GM18858 (cell line): ENCODE results near the gene IGSF6.
A peak's percentile ranks its signal among the peaks of the same experiment; 100 is the strongest.
"Not testable (repeated sequence)": the region's sequence is repeated elsewhere in the genome, so short reads cannot be mapped to it uniquely, and the experiment has no call there.

Experiments
- ATAC-seq: cut with Tn5 transposase; IDR thresholded peaks from one replicate; pipeline ENCODE4 v1.9.1; 2021; ENCODE audit not compliant: unreplicated experiment

Gene IGSF6

DNA sequence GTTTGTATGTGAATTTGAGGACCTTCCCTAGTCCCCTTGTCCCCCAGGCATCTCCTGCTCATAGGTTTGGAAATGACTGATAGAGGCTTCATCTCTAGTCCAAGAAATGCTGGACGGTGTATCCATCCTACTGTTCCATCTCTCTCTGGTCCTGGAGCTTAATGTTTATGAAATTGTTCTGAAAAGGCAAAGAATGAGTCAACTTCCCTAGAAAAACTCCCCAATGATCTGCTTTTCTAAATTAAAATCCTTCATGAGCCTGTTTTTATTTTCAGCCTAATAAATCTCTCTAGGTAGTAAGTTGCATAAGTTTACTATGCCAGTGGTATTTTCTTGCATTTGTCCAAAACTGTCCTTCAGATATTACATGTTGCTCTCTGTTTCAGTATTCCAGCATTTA is 2.1 kb upstream of the IGSF6 start:
- no peak for ATAC-seq

DNA sequence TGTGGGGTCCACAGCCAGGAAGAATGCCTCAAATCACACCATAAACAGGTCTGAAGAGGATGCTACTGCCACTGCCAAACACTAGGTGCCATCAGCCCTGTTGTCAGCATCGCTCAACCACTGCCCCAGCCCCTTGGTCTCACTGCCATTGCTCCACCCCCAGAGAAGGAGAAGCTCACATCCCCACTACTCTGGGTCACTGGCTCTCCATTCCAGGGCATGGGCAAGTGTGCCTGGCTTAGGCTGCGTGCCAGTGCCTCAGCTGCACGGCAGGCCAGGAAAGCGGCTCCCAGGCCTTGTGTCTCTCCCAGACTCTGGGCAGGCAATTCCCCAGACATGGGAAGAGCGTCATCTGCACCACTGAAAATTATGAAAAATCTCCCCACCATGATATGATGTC is 1.2 kb upstream of the IGSF6 start:
- no peak for ATAC-seq

- ATAC-seq, result no peak
These were observed 893 bp downstream of the IGSF6 start for GRCh38 chr16:21651515-21651914.

DNA sequence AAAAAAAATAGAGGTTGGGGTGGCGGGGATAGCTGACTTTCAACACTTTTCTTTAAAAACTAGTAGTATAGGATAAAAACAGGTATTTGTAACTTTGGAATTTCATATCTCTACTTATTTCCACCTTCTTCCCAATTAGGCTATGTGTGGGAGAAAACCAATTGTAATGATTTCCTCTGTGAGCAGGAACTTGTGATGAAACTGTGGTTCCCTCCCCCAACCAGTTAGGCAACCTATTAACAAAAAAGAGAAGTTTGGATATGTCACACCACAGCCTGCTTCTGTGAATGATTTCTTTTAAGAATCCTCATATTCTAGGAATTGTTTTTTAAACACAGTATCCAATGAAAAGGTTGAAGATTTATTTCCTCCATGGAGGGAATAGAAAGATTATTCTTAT is 1.9 kb downstream of the IGSF6 start:
- no peak for ATAC-seq

GRCh38 chr16:21649826-21650406 is 2.5 kb downstream of the IGSF6 start:
- ATAC-seq, result not testable (repeated sequence)

GRCh38 chr16:21647562-21648164 is 4.7 kb downstream of the IGSF6 start:
- ATAC-seq, result no peak

- ATAC-seq, result peak; percentile 78
These were observed 5.5 kb downstream of the IGSF6 start for GRCh38 chr16:21646721-21647561.

DNA sequence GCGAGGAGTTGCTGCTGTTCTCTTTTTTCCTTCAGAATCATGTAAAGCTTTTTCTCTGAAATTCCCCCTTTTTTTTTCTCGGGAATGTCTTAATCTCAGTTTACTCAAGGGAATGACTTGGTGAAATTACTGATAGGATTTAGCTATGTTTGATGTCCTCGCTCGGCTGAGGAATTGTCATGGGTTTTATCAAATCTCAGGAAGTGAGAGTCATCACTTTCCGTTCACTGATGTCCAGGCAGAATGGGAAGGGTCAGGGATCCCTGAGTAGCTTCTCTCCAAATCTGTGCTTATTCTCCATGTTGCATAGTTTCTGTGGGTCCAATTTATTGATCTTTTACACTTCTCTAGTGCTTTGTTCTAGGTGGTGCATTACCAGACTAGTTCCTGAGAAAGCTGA is 6.3 kb downstream of the IGSF6 start:
- ATAC-seq, result no peak

DNA sequence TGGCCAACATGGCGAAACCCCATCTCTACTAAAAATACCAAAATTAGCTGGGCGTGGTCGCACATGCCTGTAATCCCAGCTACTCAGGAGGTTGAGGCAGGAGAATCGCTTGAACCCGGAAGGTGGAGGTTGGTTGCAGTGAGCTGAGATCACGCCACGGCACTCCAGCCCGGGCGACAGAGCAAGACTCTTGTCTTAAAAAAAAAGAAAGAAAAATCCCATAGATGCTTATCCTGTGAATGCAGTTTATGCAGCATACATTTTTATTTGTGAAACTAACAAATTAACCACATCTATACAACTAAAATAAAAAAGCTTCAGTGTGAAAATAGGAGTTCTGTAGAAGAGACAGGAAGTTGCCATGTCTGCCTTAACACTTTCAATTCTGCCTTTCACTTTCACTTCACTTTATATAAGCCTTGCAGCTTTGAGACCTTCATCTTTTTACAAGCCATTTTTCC is 7.1 kb downstream of the IGSF6 start:
- peak; percentile 32 for ATAC-seq

DNA sequence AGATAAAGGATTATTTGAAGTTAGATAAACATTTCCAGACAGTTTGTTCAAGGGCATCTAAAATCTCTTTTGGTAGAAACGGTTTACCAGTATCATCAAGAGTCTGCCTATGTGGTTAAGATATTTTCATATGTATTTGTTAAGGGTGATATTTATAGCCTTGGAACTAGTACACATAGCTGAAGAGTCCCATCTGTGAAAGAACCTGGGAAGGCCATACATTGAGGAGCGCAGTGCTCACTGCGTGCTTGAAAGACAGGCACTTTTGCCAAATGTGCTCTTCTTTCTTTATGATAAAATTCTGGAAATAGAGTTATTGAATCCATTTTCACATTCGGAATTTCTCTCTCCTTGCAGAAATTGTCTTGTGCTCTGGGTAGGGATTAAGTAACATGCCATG is 7.7 kb downstream of the IGSF6 start:
- no peak for ATAC-seq

DNA sequence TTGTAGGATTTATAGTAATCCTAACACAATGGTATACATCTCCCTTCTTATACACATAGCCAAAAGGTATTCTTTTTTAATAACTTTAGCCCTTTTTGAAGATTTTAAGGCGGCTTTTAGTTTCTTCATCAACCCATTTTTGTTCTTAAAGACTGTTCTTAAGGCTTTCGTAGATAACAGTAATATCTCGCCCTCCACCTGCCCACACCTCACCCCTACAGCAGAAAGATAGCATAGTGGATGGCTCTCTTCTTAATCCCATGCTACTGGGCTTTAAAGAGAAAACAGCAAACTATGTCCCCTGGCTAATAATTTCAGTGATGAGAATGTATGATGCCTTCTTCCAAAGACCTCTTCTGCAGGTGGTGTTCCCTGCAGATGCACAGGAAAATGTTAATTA is 8.6 kb downstream of the IGSF6 start:
- no peak for ATAC-seq

GRCh38 chr16:21642861-21643260 is 9.5 kb downstream of the IGSF6 start:
- no peak for ATAC-seq

DNA sequence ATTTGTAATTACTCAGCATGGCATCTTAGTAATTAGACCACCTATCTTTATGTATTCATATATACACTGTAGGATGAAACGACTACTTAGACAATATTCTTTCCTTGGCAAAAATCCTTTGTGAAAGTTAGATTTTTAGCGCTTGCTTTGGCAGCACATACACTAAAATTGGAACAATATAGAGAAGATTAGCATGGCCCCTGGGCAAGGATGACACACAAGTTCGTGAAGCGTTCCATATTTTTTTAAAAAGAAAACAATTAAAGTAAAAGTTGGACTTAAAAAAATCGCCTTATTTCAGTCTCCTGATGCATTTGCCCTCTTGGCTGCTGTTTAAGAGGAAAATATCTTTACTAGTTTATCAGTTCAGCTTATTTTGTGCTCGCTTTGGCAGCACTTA is 10.5 kb downstream of the IGSF6 start:
- ATAC-seq, result no peak

DNA sequence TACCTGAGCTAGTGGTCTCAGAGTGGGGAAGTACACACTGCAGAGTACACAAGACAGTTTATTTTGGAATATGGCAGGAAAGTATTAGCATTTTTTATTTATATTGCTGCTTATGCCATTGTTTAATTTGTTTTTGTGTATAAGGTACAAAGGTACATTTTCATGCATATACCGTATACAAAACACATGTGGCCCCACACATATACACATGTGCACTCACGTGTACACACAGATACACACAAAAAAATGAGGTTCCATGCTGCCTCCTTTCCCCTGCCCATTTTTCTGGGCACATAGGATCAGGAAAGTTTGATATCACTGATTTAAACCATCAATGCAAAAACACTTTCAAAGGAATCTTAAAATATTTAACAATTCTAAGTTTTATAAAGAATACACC is 12.9 kb downstream of the IGSF6 start:
- ATAC-seq, result no peak

DNA sequence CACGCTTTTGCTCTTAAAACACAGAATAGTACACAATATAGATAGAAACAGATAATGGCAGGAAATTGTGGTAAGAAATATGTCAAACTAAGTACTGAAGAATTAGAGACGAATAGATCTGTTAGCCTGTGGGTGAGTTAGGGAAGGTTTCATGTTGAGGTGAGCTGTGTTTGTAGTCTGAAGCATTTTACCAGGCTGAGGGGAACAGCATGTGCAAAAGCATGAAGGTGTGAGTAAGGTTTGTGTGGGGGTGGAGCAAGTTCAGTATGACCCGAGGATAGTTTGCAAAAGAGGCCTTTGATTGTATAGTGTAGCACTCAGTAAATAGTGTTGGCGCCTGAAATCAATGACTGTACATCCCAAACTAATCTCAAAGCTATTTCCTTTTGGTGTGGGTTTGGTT is 13.8 kb downstream of the IGSF6 start:
- no peak for ATAC-seq

GRCh38 chr16:21637032-21637968 is 15.1 kb downstream of the IGSF6 start:
- no peak for ATAC-seq

GRCh38 chr16:21635694-21636093 is 16.7 kb downstream of the IGSF6 start:
- not testable (repeated sequence) for ATAC-seq

DNA sequence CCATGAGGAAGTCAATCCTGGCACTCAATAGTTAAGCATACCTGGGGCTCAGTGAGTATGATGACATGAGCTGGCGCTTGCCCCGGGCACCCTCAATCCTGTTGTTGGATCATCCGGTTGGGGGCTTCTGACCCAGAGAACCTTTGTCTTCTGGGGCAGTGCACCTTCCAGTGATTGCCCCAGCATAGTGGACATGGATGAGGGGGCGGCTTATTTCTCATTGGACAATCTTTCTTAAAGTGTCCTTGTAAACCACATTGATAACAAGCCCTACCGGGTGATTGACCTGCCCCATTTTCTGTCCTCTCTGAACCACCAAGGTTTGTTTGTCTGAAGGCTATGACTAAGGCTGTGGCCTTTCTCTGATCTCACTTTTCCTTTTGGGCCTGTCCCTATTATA is 18.2 kb downstream of the IGSF6 start:
- ATAC-seq, result no peak

- not testable (repeated sequence) for ATAC-seq
These were observed 20.3 kb downstream of the IGSF6 start for GRCh38 chr16:21631951-21632575.

- ATAC-seq, result not testable (repeated sequence)
These were observed 21.0 kb downstream of the IGSF6 start for GRCh38 chr16:21631376-21631775.

GRCh38 chr16:21630866-21631265 is 21.5 kb downstream of the IGSF6 start:
- ATAC-seq, result not testable (repeated sequence)
